ENCODE results near the gene LMNTD1. TPM values are rescaled to one million over a fixed set of nuclear protein-coding genes. Genes with fewer than 3 reads are reported as not detected.
"Not testable (repeated sequence)": the region's sequence is repeated elsewhere in the genome, so short reads cannot be mapped to it uniquely, and the experiment has no call there.

LMNTD1 gene
- total and polyA plus RNA-seq, 8 donors: 0.22 to 0.70 (median 0.46) TPM; not detected in 4

- no peaks in the 10 kb centered on the region for H3K27me3 ChIP-seq
- H3K27ac ChIP-seq: no peak overlapping the region
- intact Hi-C loops (cut with DNase I): no loop called here
- H3K36me3 ChIP-seq: no peaks in the 10 kb centered on the region
- no peaks in the 10 kb centered on the region for H3K4me1 ChIP-seq
- ATAC-seq (no peak), FAIRE-seq (no peak), DNase-seq (no peak)
- no peaks in the 10 kb centered on the region for H3K9me3 ChIP-seq
- H3K4me3 ChIP-seq: no peak overlapping the region
- TF ChIP-seq CTCF (IDR thresholded peaks at IDR 0.05): no peak
- 47 to 70% methylated on average over 4 of the region's 4 CpGs for WGBS, 2 donors
Measured at GRCh38 chr12:25491396-25492325, 61.4 kb downstream of the LMNTD1 start.

- H3K27me3 ChIP-seq; DNase-seq; FAIRE-seq; H3K4me1 ChIP-seq; H3K27ac ChIP-seq; intact Hi-C loops (cut with DNase I); H3K36me3 ChIP-seq; H3K9me3 ChIP-seq; H3K4me3 ChIP-seq; ATAC-seq: not testable (repeated sequence)
- WGBS, 2 donors: 74 to 80% methylated on average over 31 to 33 of the region's 33 CpGs
Measured at GRCh38 chr12:25488956-25489870, 63.9 kb downstream of the LMNTD1 start.

- no peaks in the 10 kb centered on the region for H3K27me3 ChIP-seq
- intact Hi-C loops (cut with DNase I): no loop called here
- no peaks in the 10 kb centered on the region for H3K9me3 ChIP-seq
- no peaks in the 10 kb centered on the region for H3K36me3 ChIP-seq
- no peak overlapping the region for H3K4me3 ChIP-seq
- no peak overlapping the region for H3K27ac ChIP-seq
- no peak for TF ChIP-seq CTCF (IDR thresholded peaks at IDR 0.05)
- FAIRE-seq (no peak), DNase-seq (no peak), ATAC-seq (no peak)
- H3K4me1 ChIP-seq: no peaks in the 10 kb centered on the region
- 26 to 31% methylated on average over 5 of the region's 5 CpGs for WGBS, 2 donors
Measured at GRCh38 chr12:25482625-25483024, 70.5 kb downstream of the LMNTD1 start.

GRCh38 chr12:25480145-25480544, 72.9 kb downstream of the LMNTD1 start:
- Histone ChIP-seq H3K4me1 (no peaks in the 10 kb centered on the region), H3K36me3 (no peaks in the 10 kb centered on the region), H3K27ac (no peak overlapping the region), H3K27me3 (no peaks in the 10 kb centered on the region), H3K4me3 (no peak overlapping the region), H3K9me3 (no peaks in the 10 kb centered on the region)
- WGBS, 2 donors: 93 to 95% methylated on average over 1 of the region's 1 CpG
- FAIRE-seq (no peak), DNase-seq (no peak), ATAC-seq (no peak)
- TF ChIP-seq CTCF (IDR thresholded peaks at IDR 0.05): no peak
- intact Hi-C loops (cut with DNase I): no loop called here

- DNase-seq (no peak), ATAC-seq (no peak), FAIRE-seq (no peak)
- no peak for TF ChIP-seq CTCF (IDR thresholded peaks at IDR 0.05)
- no peaks in the 10 kb centered on the region for H3K9me3 ChIP-seq
- WGBS, 2 donors: 80 to 94% methylated on average over 5 of the region's 5 CpGs
- no peak overlapping the region for H3K4me3 ChIP-seq
- no peak overlapping the region for H3K27ac ChIP-seq
- intact Hi-C loops (cut with DNase I): no loop called here
- no peaks in the 10 kb centered on the region for H3K27me3 ChIP-seq
- H3K4me1 ChIP-seq: no peaks in the 10 kb centered on the region
- H3K36me3 ChIP-seq: no peaks in the 10 kb centered on the region
Measured at GRCh38 chr12:25477217-25477616, 75.9 kb downstream of the LMNTD1 start.

Measured in pancreas (tissue), 10 donors.